Astrocyte (in vitro differentiated cells and primary cell): ENCODE results near the gene IGFBP1.

Source experiments
- EZH2 ChIP-seq: IDR thresholded peaks from 2 replicates; pipeline ENCODE4 v1.6.1; 2012; ENCODE audit warnings: mild to moderate bottlenecking, low read length, inconsistent platforms; ENCODE audit not compliant: insufficient read depth
- TF ChIP-seq, protein P1 (sequence below): IDR thresholded peaks from 2 replicates; pipeline ENCODE4 v1.5.1; 2011; ENCODE audit warnings: low read depth, mild to moderate bottlenecking, inconsistent platforms, low read length, moderate library complexity; ENCODE audit not compliant: insufficient read depth

DNA sequence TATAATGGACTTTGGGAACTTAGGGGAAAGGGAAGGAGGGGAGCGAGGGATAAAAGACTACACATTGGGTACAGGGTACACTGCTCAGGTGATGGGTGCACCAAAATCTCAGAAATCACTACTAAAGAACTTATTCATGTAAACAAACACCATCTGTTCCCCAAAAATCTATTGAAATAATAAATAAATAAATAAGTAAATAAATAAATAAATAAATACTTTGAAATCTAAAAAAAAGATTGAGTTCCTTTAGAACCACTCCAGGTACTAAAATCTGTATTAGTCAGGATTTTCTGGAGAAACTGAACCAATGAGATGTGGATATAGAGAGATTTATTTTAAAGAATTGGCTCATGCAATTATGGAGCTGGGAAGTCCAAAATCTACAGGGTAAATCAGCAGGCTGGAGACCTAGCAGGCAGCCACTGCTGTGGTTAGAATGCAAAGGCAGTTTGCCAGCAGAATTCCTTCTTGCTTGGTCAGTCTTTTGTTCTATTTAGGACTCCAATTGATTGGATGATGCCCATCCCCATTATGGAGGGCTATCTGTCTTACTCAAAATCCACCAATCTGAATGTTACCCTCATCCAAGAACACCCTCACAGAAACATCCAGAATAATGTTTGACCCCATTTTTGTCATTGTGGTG, 8.9 kb downstream of the IGFBP1 start:
- TF ChIP-seq, protein P1, sequence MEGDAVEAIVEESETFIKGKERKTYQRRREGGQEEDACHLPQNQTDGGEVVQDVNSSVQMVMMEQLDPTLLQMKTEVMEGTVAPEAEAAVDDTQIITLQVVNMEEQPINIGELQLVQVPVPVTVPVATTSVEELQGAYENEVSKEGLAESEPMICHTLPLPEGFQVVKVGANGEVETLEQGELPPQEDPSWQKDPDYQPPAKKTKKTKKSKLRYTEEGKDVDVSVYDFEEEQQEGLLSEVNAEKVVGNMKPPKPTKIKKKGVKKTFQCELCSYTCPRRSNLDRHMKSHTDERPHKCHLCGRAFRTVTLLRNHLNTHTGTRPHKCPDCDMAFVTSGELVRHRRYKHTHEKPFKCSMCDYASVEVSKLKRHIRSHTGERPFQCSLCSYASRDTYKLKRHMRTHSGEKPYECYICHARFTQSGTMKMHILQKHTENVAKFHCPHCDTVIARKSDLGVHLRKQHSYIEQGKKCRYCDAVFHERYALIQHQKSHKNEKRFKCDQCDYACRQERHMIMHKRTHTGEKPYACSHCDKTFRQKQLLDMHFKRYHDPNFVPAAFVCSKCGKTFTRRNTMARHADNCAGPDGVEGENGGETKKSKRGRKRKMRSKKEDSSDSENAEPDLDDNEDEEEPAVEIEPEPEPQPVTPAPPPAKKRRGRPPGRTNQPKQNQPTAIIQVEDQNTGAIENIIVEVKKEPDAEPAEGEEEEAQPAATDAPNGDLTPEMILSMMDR = no peak
- TF ChIP-seq EZH2 = no peak
